Measurements from ENCODE around the gene MLANA. TPM values are rescaled to one million over a fixed set of nuclear protein-coding genes. Genes with fewer than 3 reads are reported as not detected.

The MLANA gene
- total RNA-seq, 4 donors from 2014 or later: 20.0 to 47.4 (median 37.6) TPM

DNA sequence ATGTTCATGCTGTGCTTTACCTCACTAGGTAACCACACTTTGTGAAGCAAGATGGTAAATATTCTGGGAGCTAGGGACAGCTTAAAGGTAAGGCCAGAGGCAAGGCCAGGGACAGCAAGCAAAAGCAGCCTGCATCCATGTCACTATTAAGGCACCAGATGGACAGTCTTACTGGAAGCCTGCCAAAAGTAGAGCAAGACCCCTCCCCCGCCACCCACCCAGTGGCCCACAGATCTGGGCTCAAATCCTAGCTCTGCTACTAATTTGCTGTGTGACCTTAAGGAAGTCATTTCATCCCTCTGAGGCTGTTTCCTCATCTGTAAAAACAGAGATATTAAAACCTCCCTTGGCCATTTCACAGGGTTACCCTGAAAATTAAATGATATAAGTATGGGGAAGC, 44.6 kb upstream of the MLANA start:
- no CpG with 5 or more reads among the region's 1 CpG for WGBS
- Histone ChIP-seq H3K27ac (no peak overlapping the region), H3K9me3 (no peaks in the 10 kb centered on the region), H3K4me1 (peaks cover 20% of the 10 kb centered on the region), H3K27me3 (no peaks in the 10 kb centered on the region), H3K36me3 (no peaks in the 10 kb centered on the region), H3K4me3 (no peak overlapping the region)
- TF ChIP-seq POLR2A (IDR thresholded peaks at IDR 0.05) (no peak), EP300 (IDR thresholded peaks at IDR 0.05) (no peak), CTCF (IDR thresholded peaks at IDR 0.05) (no peak), POLR2AphosphoS5 (IDR thresholded peaks at IDR 0.05) (no peak)
- no peak for DNase-seq (ENCODE audit: low spot score in 2 of 2)

GRCh38 chr9:5846501-5846921, 44.2 kb upstream of the MLANA start:
- H3K9me3 ChIP-seq: no peaks in the 10 kb centered on the region
- TF ChIP-seq EP300 (IDR thresholded peaks at IDR 0.05): no peak
- no peak for TF ChIP-seq POLR2A (IDR thresholded peaks at IDR 0.05)
- no peak for TF ChIP-seq CTCF (IDR thresholded peaks at IDR 0.05)
- no peak for TF ChIP-seq POLR2AphosphoS5 (IDR thresholded peaks at IDR 0.05)
- no peak overlapping the region for H3K4me3 ChIP-seq
- 65% methylated on average over 4 of the region's 4 CpGs for WGBS
- no peaks in the 10 kb centered on the region for H3K36me3 ChIP-seq
- no peaks in the 10 kb centered on the region for H3K27me3 ChIP-seq
- H3K4me1 ChIP-seq: peaks cover 20% of the 10 kb centered on the region
- DNase-seq (ENCODE audit: low spot score in 2 of 2): no peak
- no peak overlapping the region for H3K27ac ChIP-seq

DNA sequence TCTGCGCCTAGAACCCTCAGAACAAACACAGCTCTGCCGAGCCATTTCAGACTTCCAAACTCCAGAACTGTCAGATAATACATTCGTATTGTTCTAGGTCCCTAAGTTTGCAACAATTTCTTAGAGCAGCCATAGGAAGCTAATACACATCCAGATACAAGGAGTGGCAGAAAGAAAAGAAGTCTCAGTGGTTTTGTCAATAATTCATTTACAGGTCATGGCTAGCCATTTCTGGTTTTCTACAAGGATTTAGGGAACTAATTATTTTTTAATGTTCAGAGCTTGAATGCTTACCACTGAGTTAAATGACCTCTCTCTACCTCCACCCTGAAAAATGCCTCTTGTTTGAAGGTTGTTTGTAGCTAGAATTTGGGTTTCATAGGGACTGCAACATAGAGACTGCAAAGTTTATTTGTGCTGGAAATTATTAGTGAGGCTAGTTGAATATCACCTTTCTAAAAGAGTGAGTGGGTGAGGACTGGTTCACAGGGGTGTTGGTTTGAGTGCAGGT, 42.3 kb upstream of the MLANA start:
- Histone ChIP-seq H3K4me1 (peaks cover 13% of the 10 kb centered on the region), H3K9me3 (no peaks in the 10 kb centered on the region), H3K27me3 (no peaks in the 10 kb centered on the region), H3K4me3 (no peak overlapping the region), H3K36me3 (no peaks in the 10 kb centered on the region), H3K27ac (no peak overlapping the region)
- TF ChIP-seq EP300 (IDR thresholded peaks at IDR 0.05) (no peak), POLR2A (IDR thresholded peaks at IDR 0.05) (no peak), POLR2AphosphoS5 (IDR thresholded peaks at IDR 0.05) (no peak), CTCF (IDR thresholded peaks at IDR 0.05) (no peak)
- DNase-seq (ENCODE audit: low spot score in 2 of 2): no peak
- 92% methylated on average over 3 of the region's 3 CpGs for WGBS

GRCh38 chr9:5850724-5851122, 40.0 kb upstream of the MLANA start:
- Histone ChIP-seq H3K4me3 (no peak overlapping the region), H3K27me3 (no peaks in the 10 kb centered on the region), H3K4me1 (no peaks in the 10 kb centered on the region), H3K27ac (no peak overlapping the region), H3K9me3 (no peaks in the 10 kb centered on the region), H3K36me3 (no peaks in the 10 kb centered on the region)
- no peak for TF ChIP-seq POLR2A (IDR thresholded peaks at IDR 0.05)
- TF ChIP-seq CTCF (IDR thresholded peaks at IDR 0.05): no peak
- no peak for DNase-seq (ENCODE audit: low spot score in 2 of 2)

DNA sequence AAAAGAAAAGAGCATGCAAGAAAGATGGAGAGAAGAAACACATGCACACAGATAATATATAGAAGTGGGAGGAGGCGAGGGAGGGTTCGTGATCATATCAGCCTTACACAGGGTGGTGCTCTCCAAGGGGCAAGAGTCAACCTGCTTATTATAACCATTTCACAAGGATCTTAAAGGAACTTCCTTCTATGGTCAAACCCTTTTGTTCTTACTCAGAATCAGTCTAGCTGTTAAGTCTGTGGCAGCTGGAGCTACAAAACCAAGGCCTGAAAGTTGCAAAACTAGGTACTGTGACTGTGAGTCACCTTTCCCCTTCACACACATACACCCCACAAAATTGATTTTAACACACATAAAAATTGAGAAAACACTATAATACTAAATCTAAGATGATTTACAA, 39.2 kb upstream of the MLANA start:
- H3K27ac ChIP-seq: no peak overlapping the region
- no peak for DNase-seq (ENCODE audit: low spot score in 2 of 2)
- 67% methylated on average over 2 of the region's 2 CpGs for WGBS

More for the DNA sequence above, 39.2 kb upstream of the MLANA start:
- TF ChIP-seq POLR2A (IDR thresholded peaks at IDR 0.05): no peak
- no peak for TF ChIP-seq EP300 (IDR thresholded peaks at IDR 0.05)
- TF ChIP-seq CTCF (IDR thresholded peaks at IDR 0.05): no peak
- TF ChIP-seq POLR2AphosphoS5 (IDR thresholded peaks at IDR 0.05): no peak
- no peaks in the 10 kb centered on the region for H3K36me3 ChIP-seq
- H3K27me3 ChIP-seq: no peaks in the 10 kb centered on the region
- H3K4me3 ChIP-seq: no peak overlapping the region
- no peaks in the 10 kb centered on the region for H3K9me3 ChIP-seq
- H3K4me1 ChIP-seq: no peaks in the 10 kb centered on the region
